Measurements from ENCODE around the gene DYNLRB1. TPM values are rescaled to one million over a fixed set of nuclear protein-coding genes. Genes with fewer than 3 reads are reported as not detected.

The DYNLRB1 gene
- total RNA-seq, 1 experiment from 2014 or later: 177 TPM

DNA sequence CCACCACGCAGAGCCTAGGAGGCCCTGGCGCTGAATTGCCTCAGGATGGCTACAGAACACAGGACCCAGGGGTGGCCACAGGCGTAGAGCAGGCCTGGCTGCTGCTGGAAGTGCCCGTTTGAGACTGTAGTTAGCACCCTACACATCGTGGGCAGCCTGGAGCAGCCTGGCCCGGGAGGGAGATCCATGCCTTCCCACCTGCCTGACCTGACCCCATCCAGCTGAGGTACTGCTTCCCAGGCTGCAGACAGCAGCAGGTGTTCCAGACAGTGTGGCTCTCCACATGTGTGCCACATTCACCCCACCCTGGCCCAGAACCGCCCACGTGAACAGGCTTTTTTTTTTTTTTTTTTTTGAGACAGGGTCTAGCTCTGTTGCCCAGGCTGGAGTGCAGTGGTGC lies 21.4 kb downstream of the DYNLRB1 start:
- no peak for ATAC-seq
- H2AFZ ChIP-seq (ENCODE audit: low read length): no peak overlapping the region
- peaks cover 27% of the 10 kb centered on the region for H3K36me3 ChIP-seq (ENCODE audit: low read depth, low read length)
- no peaks in the 10 kb centered on the region for H3K9me2 ChIP-seq (replicated peaks; ENCODE audit: low read length)
- ChIA-PET CTCF (interaction anchor here (0.6 kb wide), 1 partner anchor 42 kb away, joined by 11 read pairs; no protein-coding TSS in a partner anchor), POLR2A (ENCODE audit: unreplicated experiment) (no interaction called here)
- H3K4me3 ChIP-seq (ENCODE audit: low read length): no peak overlapping the region
- intact Hi-C loops (cut with micrococcal nuclease): no loop called here
- no peak overlapping the region for H3K27ac ChIP-seq (ENCODE audit: low read length)
- no peak overlapping the region for H3K9ac ChIP-seq (ENCODE audit: low read length)
- H3K79me2 ChIP-seq (ENCODE audit: low read length): no peaks in the 10 kb centered on the region
- no peaks in the 10 kb centered on the region for H3K4me1 ChIP-seq (ENCODE audit: insufficient read depth, low read length)
- H3K4me2 ChIP-seq (ENCODE audit: low read length): no peak overlapping the region
- BruUV-seq (replicated peaks): no TSS peak
- TF ChIP-seq EZH2 (IDR thresholded peaks at IDR 0.05; ENCODE audit: low read length, unreplicated experiment) (no peak), EZH2phosphoT487 (IDR thresholded peaks at IDR 0.05; ENCODE audit: borderline replicate concordance, low read length) (no peak)
- TF ChIP-seq, protein P1, sequence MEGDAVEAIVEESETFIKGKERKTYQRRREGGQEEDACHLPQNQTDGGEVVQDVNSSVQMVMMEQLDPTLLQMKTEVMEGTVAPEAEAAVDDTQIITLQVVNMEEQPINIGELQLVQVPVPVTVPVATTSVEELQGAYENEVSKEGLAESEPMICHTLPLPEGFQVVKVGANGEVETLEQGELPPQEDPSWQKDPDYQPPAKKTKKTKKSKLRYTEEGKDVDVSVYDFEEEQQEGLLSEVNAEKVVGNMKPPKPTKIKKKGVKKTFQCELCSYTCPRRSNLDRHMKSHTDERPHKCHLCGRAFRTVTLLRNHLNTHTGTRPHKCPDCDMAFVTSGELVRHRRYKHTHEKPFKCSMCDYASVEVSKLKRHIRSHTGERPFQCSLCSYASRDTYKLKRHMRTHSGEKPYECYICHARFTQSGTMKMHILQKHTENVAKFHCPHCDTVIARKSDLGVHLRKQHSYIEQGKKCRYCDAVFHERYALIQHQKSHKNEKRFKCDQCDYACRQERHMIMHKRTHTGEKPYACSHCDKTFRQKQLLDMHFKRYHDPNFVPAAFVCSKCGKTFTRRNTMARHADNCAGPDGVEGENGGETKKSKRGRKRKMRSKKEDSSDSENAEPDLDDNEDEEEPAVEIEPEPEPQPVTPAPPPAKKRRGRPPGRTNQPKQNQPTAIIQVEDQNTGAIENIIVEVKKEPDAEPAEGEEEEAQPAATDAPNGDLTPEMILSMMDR (conservative IDR thresholded peaks at IDR 0.05; ENCODE audit: low read depth, low read length): no peak
- no peaks in the 10 kb centered on the region for H3F3A ChIP-seq (ENCODE audit: low read length, unreplicated experiment)
- no peak for DNase-seq
- H4K20me1 ChIP-seq (ENCODE audit: low read length): no peaks in the 10 kb centered on the region
- H3K27me3 ChIP-seq (ENCODE audit: low read length): no peaks in the 10 kb centered on the region
- H3K9me3 ChIP-seq (ENCODE audit: low read length): no peaks in the 10 kb centered on the region

DNA sequence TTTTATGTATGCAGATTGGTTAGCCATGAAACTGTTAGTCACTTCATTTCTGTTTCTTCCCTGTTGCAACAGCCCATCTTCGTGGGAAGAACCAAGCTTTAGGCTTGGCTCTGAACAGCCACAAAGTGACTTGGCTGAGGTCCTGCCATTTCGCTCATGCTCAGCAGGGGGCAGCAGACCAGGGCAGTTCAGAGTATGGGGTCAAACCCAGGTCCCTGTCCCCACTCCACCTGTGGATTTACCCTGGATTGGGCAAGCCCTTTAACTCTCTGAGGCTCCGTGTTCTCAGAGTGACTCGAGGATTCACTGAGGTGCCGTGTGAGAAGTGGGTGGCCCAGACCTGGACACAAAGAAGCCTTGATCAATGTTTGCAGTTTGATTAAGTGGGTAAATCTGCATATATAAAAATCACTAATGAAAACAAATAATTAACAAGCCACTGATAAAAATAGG lies 22.5 kb downstream of the DYNLRB1 start:
- intact Hi-C loops (cut with micrococcal nuclease): no loop called here
- POLR2A ChIA-PET (ENCODE audit: unreplicated experiment): interaction anchor here (0.6 kb wide), 1 partner anchor 369 kb away, joined by 3 read pairs; no protein-coding TSS in a partner anchor

DNA sequence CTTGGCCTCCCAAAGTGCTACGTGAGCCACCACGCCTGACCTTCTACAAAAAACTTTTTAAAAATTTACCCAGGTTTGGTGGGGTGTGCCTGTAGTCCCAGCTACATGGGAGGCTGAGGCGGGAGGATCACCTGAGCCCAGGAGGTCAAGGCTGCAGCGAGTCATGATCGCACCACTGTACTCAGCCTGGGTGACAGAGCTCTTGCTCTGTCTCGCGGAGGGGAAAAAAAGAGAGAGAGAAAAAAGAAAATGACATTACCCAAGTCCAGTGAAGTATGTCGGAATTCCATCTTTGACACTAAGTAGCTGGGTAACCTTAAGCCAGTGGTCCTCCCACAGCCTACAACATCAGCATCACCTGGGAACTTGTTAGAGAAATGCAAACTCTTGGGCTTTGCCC lies 23.5 kb downstream of the DYNLRB1 start:
- Histone ChIP-seq H3K27ac (ENCODE audit: low read length) (no peak overlapping the region), H3K27me3 (ENCODE audit: low read length) (no peaks in the 10 kb centered on the region), H3K4me2 (ENCODE audit: low read length) (no peak overlapping the region), H3K9ac (ENCODE audit: low read length) (no peak overlapping the region), H3K36me3 (ENCODE audit: low read depth, low read length) (peaks cover 23% of the 10 kb centered on the region), H4K20me1 (ENCODE audit: low read length) (no peaks in the 10 kb centered on the region), H3K79me2 (ENCODE audit: low read length) (no peaks in the 10 kb centered on the region), H2AFZ (ENCODE audit: low read length) (no peak overlapping the region), H3K9me3 (ENCODE audit: low read length) (no peaks in the 10 kb centered on the region), H3K4me3 (ENCODE audit: low read length) (no peak overlapping the region), H3K4me1 (ENCODE audit: insufficient read depth, low read length) (no peaks in the 10 kb centered on the region), H3F3A (ENCODE audit: low read length, unreplicated experiment) (no peaks in the 10 kb centered on the region), H3K9me2 (replicated peaks; ENCODE audit: low read length) (no peaks in the 10 kb centered on the region)
- CTCF ChIA-PET: no interaction called here
- POLR2A ChIA-PET (ENCODE audit: unreplicated experiment): interaction anchor here (0.6 kb wide), 1 partner anchor 26 kb away, joined by 3 read pairs; no protein-coding TSS in a partner anchor
- no TSS peak for BruUV-seq (replicated peaks)
- DNase-seq (no peak), ATAC-seq (no peak)
- TF ChIP-seq EZH2 (IDR thresholded peaks at IDR 0.05; ENCODE audit: low read length, unreplicated experiment) (no peak), EZH2phosphoT487 (IDR thresholded peaks at IDR 0.05; ENCODE audit: borderline replicate concordance, low read length) (no peak)
- intact Hi-C loops (cut with micrococcal nuclease): no loop called here

More for the DNA sequence above, 22.5 kb downstream of the DYNLRB1 start:
- Histone ChIP-seq H3K9me3 (ENCODE audit: low read length) (no peaks in the 10 kb centered on the region), H2AFZ (ENCODE audit: low read length) (no peak overlapping the region), H3K4me1 (ENCODE audit: insufficient read depth, low read length) (no peaks in the 10 kb centered on the region), H3K27me3 (ENCODE audit: low read length) (no peaks in the 10 kb centered on the region), H3K4me2 (ENCODE audit: low read length) (no peak overlapping the region), H3K79me2 (ENCODE audit: low read length) (no peaks in the 10 kb centered on the region), H3F3A (ENCODE audit: low read length, unreplicated experiment) (no peaks in the 10 kb centered on the region), H3K27ac (ENCODE audit: low read length) (no peak overlapping the region), H4K20me1 (ENCODE audit: low read length) (no peaks in the 10 kb centered on the region), H3K9ac (ENCODE audit: low read length) (no peak overlapping the region), H3K36me3 (ENCODE audit: low read depth, low read length) (peaks cover 27% of the 10 kb centered on the region), H3K9me2 (replicated peaks; ENCODE audit: low read length) (no peaks in the 10 kb centered on the region), H3K4me3 (ENCODE audit: low read length) (no peak overlapping the region)
- ATAC-seq: peak; percentile 71
- BruUV-seq (replicated peaks): no TSS peak
- CTCF ChIA-PET: interaction anchor here (0.5 to 0.8 kb wide), 5 partner anchors 13 to 231 kb away, joined by 3 to 6 read pairs (median 5); no protein-coding TSS in a partner anchor
- TF ChIP-seq EZH2 (IDR thresholded peaks at IDR 0.05; ENCODE audit: low read length, unreplicated experiment): no peak
- TF ChIP-seq, protein P1 (conservative IDR thresholded peaks at IDR 0.05; ENCODE audit: low read depth, low read length): peak; percentile 86
- TF ChIP-seq EZH2phosphoT487 (IDR thresholded peaks at IDR 0.05; ENCODE audit: borderline replicate concordance, low read length): no peak
- peak; percentile 64 for DNase-seq
